Karpas-422 (cell line): ENCODE results near the gene AGO1. TPM values are rescaled to one million over a fixed set of nuclear protein-coding genes. Genes with fewer than 3 reads are reported as not detected.

Experiments
- DNase-seq: peaks from one replicate; pipeline ENCODE4 v3.0.0-alpha.2; 2015
- H2AFZ ChIP-seq: fragments of 200-600 bp; sonication (generic); 2 replicates; pipeline ENCODE4 v1.6.1; 2014; ENCODE audit warnings: antibody characterized with exemption, low read length, mixed read lengths
- H3K27ac ChIP-seq: fragments of 200-600 bp; sonication (generic); 2 replicates; pipeline ENCODE4 v1.5.1; 2014; ENCODE audit warnings: mild to moderate bottlenecking, low read length, moderate library complexity
- H3K27me3 ChIP-seq: fragments of 200-600 bp; sonication (generic); 2 replicates; pipeline ENCODE4 v1.6.1; 2014; ENCODE audit warnings: low read length, mixed read lengths
- H3K36me3 ChIP-seq: fragments of 200-600 bp; sonication (generic); 2 replicates; pipeline ENCODE4 v1.6.1; 2014; ENCODE audit warnings: low read length, mixed read lengths; ENCODE audit not compliant: insufficient read depth
- H3K4me1 ChIP-seq: fragments of 200-600 bp; sonication (generic); 2 replicates; pipeline ENCODE4 v1.6.1; 2014; ENCODE audit warnings: mild to moderate bottlenecking, low read length, mixed read lengths
- H3K4me2 ChIP-seq: fragments of 200-600 bp; sonication (generic); 2 replicates; pipeline ENCODE4 v1.6.1; 2014; ENCODE audit warnings: low read length, low read depth, mild to moderate bottlenecking; ENCODE audit not compliant: poor library complexity, severe bottlenecking
- H3K4me3 ChIP-seq: fragments of 200-600 bp; sonication (generic); 2 replicates; pipeline ENCODE4 v1.5.1; 2014; ENCODE audit warnings: mild to moderate bottlenecking, antibody characterized with exemption, low read length, mixed read lengths
- H3K79me2 ChIP-seq: fragments of 200-600 bp; sonication (generic); 2 replicates; pipeline ENCODE4 v1.6.1; 2014; ENCODE audit warnings: mild to moderate bottlenecking, low read length, mixed read lengths
- H3K9ac ChIP-seq: fragments of 200-600 bp; sonication (generic); 2 replicates; pipeline ENCODE4 v1.6.0; 2014; ENCODE audit warnings: low read length
- H3K9me2 ChIP-seq: fragments of 200-600 bp; sonication (generic), shearing (Covaris generic); replicated peaks from 2 replicates; pipeline ENCODE4 v1.6.0; 2014; ENCODE audit warnings: mild to moderate bottlenecking, low read length, moderate library complexity; ENCODE audit not compliant: insufficient read depth
- H3K9me3 ChIP-seq: fragments of 300-700, 200-600 bp; sonication (generic); 2 replicates; pipeline ENCODE4 v1.6.1; 2014; ENCODE audit warnings: low read length, mixed read lengths
- H4K20me1 ChIP-seq: fragments of 200-600 bp; sonication (generic); 2 replicates; pipeline ENCODE4 v1.6.1; 2014; ENCODE audit warnings: mild to moderate bottlenecking, antibody characterized with exemption, low read length, low read depth; ENCODE audit not compliant: insufficient read depth
- total RNA-seq: library from RNA; depleted of rRNA; stranded (reverse); fragments of >200 nt; shearing (Covaris generic); gene quantifications from 2 replicates; pipeline ENCODE4 v1.2.3, GENCODE V29; 2014; ENCODE audit warnings: low replicate concordance

AGO1 gene
- total RNA-seq, 1 experiment from 2014 or later, result 21.4 TPM

GRCh38 chr1:35847935-35848565 lies 35.0 kb upstream of the AGO1 start:
- no peaks in the 10 kb centered on the region for H3K79me2 ChIP-seq
- no peaks in the 10 kb centered on the region for H3K4me1 ChIP-seq
- no peak overlapping the region for H3K4me2 ChIP-seq

GRCh38 chr1:35850051-35850450 lies 33.0 kb upstream of the AGO1 start:
- Histone ChIP-seq H4K20me1 (no peaks in the 10 kb centered on the region), H3K4me1 (no peaks in the 10 kb centered on the region), H3K36me3 (no peaks in the 10 kb centered on the region), H3K27ac (no peak overlapping the region), H3K4me2 (no peak overlapping the region), H3K79me2 (no peaks in the 10 kb centered on the region), H2AFZ (no peak overlapping the region), H3K27me3 (no peaks in the 10 kb centered on the region), H3K9me2 (no peaks in the 10 kb centered on the region), H3K9ac (no peak overlapping the region), H3K9me3 (no peaks in the 10 kb centered on the region), H3K4me3 (no peak overlapping the region)
- no peak for DNase-seq

More at GRCh38 chr1:35847935-35848565, 35.0 kb upstream of the AGO1 start:
- Histone ChIP-seq H3K9ac (no peak overlapping the region), H3K27me3 (no peaks in the 10 kb centered on the region), H4K20me1 (no peaks in the 10 kb centered on the region), H3K27ac (no peak overlapping the region), H3K9me3 (no peaks in the 10 kb centered on the region), H2AFZ (no peak overlapping the region), H3K9me2 (no peaks in the 10 kb centered on the region), H3K4me3 (no peak overlapping the region), H3K36me3 (no peaks in the 10 kb centered on the region)
- no peak for DNase-seq

GRCh38 chr1:35850716-35851115 lies 32.3 kb upstream of the AGO1 start:
- no peaks in the 10 kb centered on the region for H3K4me1 ChIP-seq
- H3K36me3 ChIP-seq, result no peaks in the 10 kb centered on the region
- no peak overlapping the region for H3K27ac ChIP-seq
- H3K4me3 ChIP-seq, result no peak overlapping the region
- H3K9me3 ChIP-seq, result no peaks in the 10 kb centered on the region
- H3K9ac ChIP-seq, result no peak overlapping the region
- H3K27me3 ChIP-seq, result no peaks in the 10 kb centered on the region
- DNase-seq, result no peak
- H3K9me2 ChIP-seq, result no peaks in the 10 kb centered on the region
- H2AFZ ChIP-seq, result no peak overlapping the region
- no peaks in the 10 kb centered on the region for H3K79me2 ChIP-seq
- no peaks in the 10 kb centered on the region for H4K20me1 ChIP-seq
- no peak overlapping the region for H3K4me2 ChIP-seq

GRCh38 chr1:35851132-35851869 lies 31.7 kb upstream of the AGO1 start:
- Histone ChIP-seq H3K4me2 (no peak overlapping the region), H3K79me2 (no peaks in the 10 kb centered on the region), H3K4me1 (peaks cover 6% of the 10 kb centered on the region), H3K36me3 (no peaks in the 10 kb centered on the region), H3K9me2 (no peaks in the 10 kb centered on the region), H2AFZ (no peak overlapping the region), H3K9me3 (no peaks in the 10 kb centered on the region), H3K27me3 (no peaks in the 10 kb centered on the region), H4K20me1 (no peaks in the 10 kb centered on the region), H3K4me3 (no peak overlapping the region), H3K27ac (no peak overlapping the region), H3K9ac (no peak overlapping the region)
- DNase-seq, result no peak

- no peak overlapping the region for H3K4me3 ChIP-seq
- H3K27ac ChIP-seq, result no peak overlapping the region
- H3K79me2 ChIP-seq, result no peaks in the 10 kb centered on the region
- H3K4me2 ChIP-seq, result no peak overlapping the region
- peaks cover 12% of the 10 kb centered on the region for H3K4me1 ChIP-seq
- H2AFZ ChIP-seq, result no peak overlapping the region
- no peaks in the 10 kb centered on the region for H3K9me3 ChIP-seq
- no peak for DNase-seq
- H3K36me3 ChIP-seq, result no peaks in the 10 kb centered on the region
- no peak overlapping the region for H3K9ac ChIP-seq
- H3K27me3 ChIP-seq, result no peaks in the 10 kb centered on the region
- H4K20me1 ChIP-seq, result no peaks in the 10 kb centered on the region
- no peaks in the 10 kb centered on the region for H3K9me2 ChIP-seq
Measured at GRCh38 chr1:35852241-35852640, 30.8 kb upstream of the AGO1 start.

GRCh38 chr1:35854989-35855700 lies 27.9 kb upstream of the AGO1 start:
- Histone ChIP-seq H3K27ac (no peak overlapping the region), H3K27me3 (no peaks in the 10 kb centered on the region), H3K79me2 (no peaks in the 10 kb centered on the region), H3K4me3 (no peak overlapping the region), H4K20me1 (no peaks in the 10 kb centered on the region), H3K4me2 (no peak overlapping the region), H3K9me2 (no peaks in the 10 kb centered on the region), H3K9ac (no peak overlapping the region), H3K9me3 (no peaks in the 10 kb centered on the region), H2AFZ (no peak overlapping the region), H3K36me3 (no peaks in the 10 kb centered on the region), H3K4me1 (peaks cover 15% of the 10 kb centered on the region)
- DNase-seq, result no peak

- Histone ChIP-seq H2AFZ (no peak overlapping the region), H3K9me2 (no peaks in the 10 kb centered on the region), H3K27ac (no peak overlapping the region), H3K4me1 (peaks cover 22% of the 10 kb centered on the region), H3K4me3 (no peak overlapping the region), H3K27me3 (no peaks in the 10 kb centered on the region), H3K9ac (no peak overlapping the region), H3K36me3 (no peaks in the 10 kb centered on the region), H3K79me2 (no peaks in the 10 kb centered on the region), H3K4me2 (no peak overlapping the region), H4K20me1 (no peaks in the 10 kb centered on the region), H3K9me3 (no peaks in the 10 kb centered on the region)
- no peak for DNase-seq
Measured at GRCh38 chr1:35856964-35857363, 26.0 kb upstream of the AGO1 start.

GRCh38 chr1:35857830-35858229 lies 25.2 kb upstream of the AGO1 start:
- Histone ChIP-seq H3K27me3 (no peaks in the 10 kb centered on the region), H3K27ac (no peak overlapping the region), H2AFZ (no peak overlapping the region), H3K4me3 (no peak overlapping the region), H3K4me1 (peaks cover 22% of the 10 kb centered on the region), H3K9me2 (no peaks in the 10 kb centered on the region), H3K9me3 (no peaks in the 10 kb centered on the region), H3K9ac (no peak overlapping the region), H4K20me1 (no peaks in the 10 kb centered on the region), H3K4me2 (no peak overlapping the region), H3K36me3 (no peaks in the 10 kb centered on the region), H3K79me2 (no peaks in the 10 kb centered on the region)
- peak; percentile 61 for DNase-seq
